ENCODE data around the gene ACKR1. TPM values are rescaled to one million over a fixed set of nuclear protein-coding genes. Genes with fewer than 3 reads are reported as not detected.

Gene ACKR1
- total RNA-seq, 4 donors from 2014 or later = 30.2 to 157 (median 94.1) TPM

- TF ChIP-seq CTCF (IDR thresholded peaks at IDR 0.05; ENCODE audit: low read depth) = no peak
These were observed 24.8 kb upstream of the ACKR1 start for GRCh38 chr1:159179906-159180305.

GRCh38 chr1:159180516-159180915 lies 24.2 kb upstream of the ACKR1 start:
- TF ChIP-seq CTCF (IDR thresholded peaks at IDR 0.05; ENCODE audit: low read depth) = no peak

GRCh38 chr1:159181328-159182024 lies 23.2 kb upstream of the ACKR1 start:
- no peak for TF ChIP-seq CTCF (IDR thresholded peaks at IDR 0.05; ENCODE audit: low read depth)

GRCh38 chr1:159184201-159184600 lies 20.5 kb upstream of the ACKR1 start:
- no peak for TF ChIP-seq CTCF (IDR thresholded peaks at IDR 0.05; ENCODE audit: low read depth)

GRCh38 chr1:159185121-159185520 lies 19.6 kb upstream of the ACKR1 start:
- TF ChIP-seq CTCF (IDR thresholded peaks at IDR 0.05; ENCODE audit: low read depth) = no peak

GRCh38 chr1:159187033-159187432 lies 17.6 kb upstream of the ACKR1 start:
- TF ChIP-seq CTCF (IDR thresholded peaks at IDR 0.05; ENCODE audit: low read depth) = no peak

GRCh38 chr1:159187647-159188374 lies 16.9 kb upstream of the ACKR1 start:
- TF ChIP-seq CTCF (IDR thresholded peaks at IDR 0.05; ENCODE audit: low read depth) = no peak

Data from subcutaneous adipose tissue (tissue), 4 donors.